SK-N-SH (cell line): ENCODE data around the gene TBC1D2B. TPM values are rescaled to one million over a fixed set of nuclear protein-coding genes. Genes with fewer than 3 reads are reported as not detected.

Source experiments
- CTCF ChIA-PET: fragments of 300-600, 350-600 bp; formaldehyde crosslinking; extraction: SDS; loops from one replicate; lab custom pipeline; 2021; lab: Yijun Ruan, JAX
- POLR2A ChIA-PET: fragments of 350-600 bp; sonication (Branson Sonifier 250); formaldehyde crosslinking; extraction: SDS; loops from one replicate; lab custom pipeline; 2020; ENCODE audit warnings: antibody characterized with exemption, inconsistent platforms; lab: Yijun Ruan, JAX
- DNase-seq: peaks from one replicate; pipeline ENCODE4 v3.0.0; 2012
- H2AFZ ChIP-seq: fragments of 200-600 bp; sonication (generic); 2 replicates; pipeline ENCODE4 v1.8.1; 2016; ENCODE audit warnings: antibody characterized with exemption, mild to moderate bottlenecking, low read depth
- H3F3A ChIP-seq: fragments of 200-600 bp; sonication (generic); replicated peaks from 2 replicates; pipeline ENCODE3; 2016; ENCODE audit warnings: antibody characterized with exemption, mild to moderate bottlenecking; ENCODE audit not compliant: insufficient read depth
- H3K27ac ChIP-seq, 2 experiments: fragments of 200-500 bp in 1 of 2; fragments of 200-600 bp in 1 of 2; sonication (Bioruptor generic) in 1 of 2; sonication (generic), shearing (Covaris generic) in 1 of 2; 2 replicates each; pipeline versions ENCODE4 v1.5.1 to v1.6.1; 2014 to 2016; ENCODE audit warnings: low read depth in 2 of 2, inconsistent platforms in 1 of 2, low read length in 1 of 2, mild to moderate bottlenecking in 1 of 2, mixed read lengths in 1 of 2
- H3K27me3 ChIP-seq: fragments of 200-600 bp; sonication (generic), shearing (Covaris generic); 2 replicates; pipeline ENCODE4 v1.6.1; 2016; ENCODE audit warnings: mixed run types; ENCODE audit not compliant: insufficient read depth
- H3K36me3 ChIP-seq, 2 experiments: fragments of 200-500 bp in 1 of 2; fragments of 200-600 bp in 1 of 2; sonication (Bioruptor generic) in 1 of 2; sonication (generic) in 1 of 2; replicated peaks in 1 of 2; 2 replicates each; pipeline versions ENCODE3 to v1.5.1; 2014 to 2016; ENCODE audit warnings: low read length in 1 of 2, mild to moderate bottlenecking in 1 of 2; ENCODE audit not compliant: insufficient read depth in 2 of 2, control insufficient read depth in 1 of 2
- H3K4me1 ChIP-seq, 2 experiments: fragments of 200-500 bp in 1 of 2; fragments of 200-600 bp in 1 of 2; sonication (Bioruptor generic) in 1 of 2; sonication (generic), shearing (Covaris generic) in 1 of 2; 2 replicates each; pipeline versions ENCODE4 v1.5.1 to v1.6.1; 2014 to 2016; ENCODE audit warnings: low read depth in 1 of 2, low read length in 1 of 2, mixed run types in 1 of 2; ENCODE audit not compliant: insufficient read depth in 2 of 2, control insufficient read depth in 1 of 2
- H3K4me2 ChIP-seq: fragments of 200-600 bp; sonication (generic), shearing (Covaris generic); 2 replicates; pipeline ENCODE4 v1.6.1; 2017; ENCODE audit warnings: mixed run types
- H3K4me3 ChIP-seq, 2 experiments: fragments of 200-500 bp in 1 of 2; fragments of 200-600 bp in 1 of 2; sonication (Bioruptor generic) in 1 of 2; sonication (generic), shearing (Covaris generic) in 1 of 2; 2 replicates each; pipeline versions ENCODE4 v1.5.1 to v1.8.1; 2014 to 2016; ENCODE audit warnings: low read depth in 2 of 2, inconsistent platforms in 1 of 2, low read length in 1 of 2, mild to moderate bottlenecking in 1 of 2, mixed read lengths in 1 of 2, moderate library complexity in 1 of 2
- H3K79me2 ChIP-seq: fragments of 200-600 bp; sonication (generic); 2 replicates; pipeline ENCODE4 v1.8.1; 2017; ENCODE audit warnings: mild to moderate bottlenecking; ENCODE audit not compliant: insufficient read depth
- H3K9ac ChIP-seq: fragments of 200-600 bp; sonication (generic); 2 replicates; pipeline ENCODE4 v1.6.1; 2017; ENCODE audit warnings: mixed run types
- H3K9me2 ChIP-seq: fragments of 200-600 bp; sonication (generic); 2 replicates; pipeline ENCODE4 v1.6.1; 2017; ENCODE audit warnings: mixed run types
- H3K9me3 ChIP-seq: fragments of 200-600 bp; sonication (generic); 2 replicates; pipeline ENCODE4 v1.6.1; 2017; ENCODE audit warnings: mixed run types, mild to moderate bottlenecking, moderate library complexity
- H4K20me1 ChIP-seq: fragments of 200-600 bp; sonication (generic); 2 replicates; pipeline ENCODE4 v1.6.1; 2017; ENCODE audit warnings: mild to moderate bottlenecking, mixed run types; ENCODE audit not compliant: insufficient read depth
- CTCF ChIP-seq: fragments of 200-600 bp; sonication (generic); IDR thresholded peaks from 2 replicates; pipeline ENCODE4 v1.6.1; 2017; ENCODE audit warnings: antibody characterized with exemption, mild to moderate bottlenecking, moderate library complexity
- EP300 ChIP-seq, 2 experiments: IDR thresholded peaks; 2 replicates each; pipeline versions ENCODE4 v1.4.0 to v1.6.1; 2012; ENCODE audit warnings: borderline replicate concordance in 1 of 2, low read depth in 1 of 2, low read length in 1 of 2
- EZH2phosphoT487 ChIP-seq: fragments of 200-600 bp; sonication (generic); IDR thresholded peaks from 2 replicates; pipeline ENCODE4 v1.6.1; 2017; ENCODE audit warnings: low read depth, mixed run types, mild to moderate bottlenecking, antibody characterized with exemption, moderate library complexity, borderline replicate concordance
- GABPA ChIP-seq: IDR thresholded peaks from 2 replicates; pipeline ENCODE4 v1.4.0; 2012; ENCODE audit warnings: low read depth, mild to moderate bottlenecking
- JUND ChIP-seq: IDR thresholded peaks from 2 replicates; pipeline ENCODE4 v1.4.0; 2012
- MAX ChIP-seq: IDR thresholded peaks from 2 replicates; pipeline ENCODE4 v1.4.0; 2012; ENCODE audit warnings: low read depth
- MEF2A ChIP-seq: IDR thresholded peaks from 2 replicates; pipeline ENCODE4 v1.4.0; 2012; ENCODE audit warnings: low read depth, borderline replicate concordance
- MXI1 ChIP-seq: IDR thresholded peaks from 2 replicates; pipeline ENCODE4 v1.6.1; 2012; ENCODE audit warnings: mild to moderate bottlenecking, low read depth, low read length, improper control_type of control experiment
- RXRA ChIP-seq: IDR thresholded peaks from 2 replicates; pipeline ENCODE4 v1.4.0; 2012; ENCODE audit warnings: low read depth, mild to moderate bottlenecking, borderline replicate concordance
- SMC3 ChIP-seq: IDR thresholded peaks from 2 replicates; pipeline ENCODE4 v1.6.1; 2012; ENCODE audit warnings: low read depth, low read length, improper control_type of control experiment
- YY1 ChIP-seq: IDR thresholded peaks from 2 replicates; pipeline ENCODE4 v1.4.0; 2012; ENCODE audit warnings: low read depth, mild to moderate bottlenecking
- WGBS: methylation state at CpG from one replicate; pipeline ENCODE4 v1.1.6; 2017; ENCODE audit warnings: low lambda C conversion rate; 5-methylcytosine and 5-hydroxymethylcytosine counted together
- polyA plus RNA-seq, 3 experiments: library from polyadenylated mRNA; depleted of rRNA; stranded (reverse); fragments of >200 nt; gene quantifications; 2 replicates each; pipeline ENCODE4 v1.2.3, GENCODE V29; 2012
- TF ChIP-seq, protein P1 (sequence below): IDR thresholded peaks from 2 replicates; pipeline ENCODE4 v1.4.0; 2012; ENCODE audit warnings: low read depth, borderline replicate concordance

TBC1D2B gene
- polyA plus RNA-seq, 1 of the 3 experiments (the other 2 are of a cell fraction): 19.0 TPM

DNA sequence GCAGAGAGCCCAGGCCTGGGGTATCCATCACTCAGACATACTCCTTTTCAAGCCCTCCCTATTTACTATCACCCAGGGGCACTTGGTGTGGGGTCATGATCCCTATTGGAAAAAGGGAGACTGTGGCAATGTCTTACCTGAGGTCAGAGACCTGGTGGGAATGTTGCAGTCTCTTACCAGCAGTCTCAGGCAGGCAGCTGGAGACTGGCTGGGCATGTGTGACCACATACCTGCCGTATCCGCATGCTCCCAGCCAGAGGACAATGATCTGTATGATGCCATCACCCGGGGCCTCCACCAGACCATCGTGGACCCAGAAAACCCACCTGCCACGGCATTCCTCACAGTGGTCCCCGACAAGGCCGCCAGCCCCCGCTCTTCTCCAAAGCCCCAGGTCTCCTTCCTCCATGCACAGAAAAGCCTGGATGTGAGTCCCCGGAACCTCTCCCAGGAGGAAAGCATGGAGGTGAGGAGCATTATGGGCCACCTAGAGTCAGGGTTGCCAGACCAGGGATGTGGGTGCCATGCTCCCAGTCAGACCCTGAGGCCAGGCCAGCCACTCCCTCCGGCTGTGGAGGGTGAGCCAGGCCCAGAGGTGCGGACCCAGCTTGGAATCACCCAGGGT, 20.7 kb upstream of the TBC1D2B start:
- H2AFZ ChIP-seq: no peak overlapping the region
- H3F3A ChIP-seq: no peaks in the 10 kb centered on the region
- H3K9me3 ChIP-seq: no peaks in the 10 kb centered on the region
- ChIA-PET CTCF (interaction anchor here (0.6 to 4.2 kb wide), 5 partner anchors 10 to 142 kb away, joined by 3 to 26 read pairs (median 5); no protein-coding TSS in a partner anchor), POLR2A (no interaction called here)
- H3K4me2 ChIP-seq: no peak overlapping the region
- H4K20me1 ChIP-seq: no peaks in the 10 kb centered on the region
- no peak overlapping the region for H3K27ac ChIP-seq
- H3K79me2 ChIP-seq: no peaks in the 10 kb centered on the region
- H3K4me1 ChIP-seq: peaks cover 0 to 11% of the 10 kb centered on the region in 2 experiments; a peak in 2 of 4 replicates
- TF ChIP-seq SMC3 (no peak), MEF2A (no peak), GABPA (no peak), EZH2phosphoT487 (no peak), MXI1 (no peak), CTCF (no peak), RXRA (no peak), JUND (no peak), YY1 (no peak), MAX (no peak)
- TF ChIP-seq, protein P1, sequence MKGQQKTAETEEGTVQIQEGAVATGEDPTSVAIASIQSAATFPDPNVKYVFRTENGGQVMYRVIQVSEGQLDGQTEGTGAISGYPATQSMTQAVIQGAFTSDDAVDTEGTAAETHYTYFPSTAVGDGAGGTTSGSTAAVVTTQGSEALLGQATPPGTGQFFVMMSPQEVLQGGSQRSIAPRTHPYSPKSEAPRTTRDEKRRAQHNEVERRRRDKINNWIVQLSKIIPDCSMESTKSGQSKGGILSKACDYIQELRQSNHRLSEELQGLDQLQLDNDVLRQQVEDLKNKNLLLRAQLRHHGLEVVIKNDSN: no peak
- no peaks in the 10 kb centered on the region for H3K36me3 ChIP-seq
- DNase-seq: no peak
- H3K27me3 ChIP-seq: no peaks in the 10 kb centered on the region
- no peak overlapping the region for H3K4me3 ChIP-seq
- H3K9ac ChIP-seq: no peak overlapping the region
- H3K9me2 ChIP-seq: no peaks in the 10 kb centered on the region
- WGBS: 89% methylated on average over 9 of the region's 11 CpGs

GRCh38 chr15:78097667-78098066, 20.2 kb upstream of the TBC1D2B start:
- no peak overlapping the region for H3K27ac ChIP-seq
- ChIA-PET POLR2A (no interaction called here), CTCF (interaction anchor here (0.6 to 4.2 kb wide), 3 partner anchors 11 to 92 kb away, joined by 3 to 26 read pairs (median 3); no protein-coding TSS in a partner anchor)
- no peaks in the 10 kb centered on the region for H3K9me3 ChIP-seq
- no peak overlapping the region for H3K9ac ChIP-seq
- no peaks in the 10 kb centered on the region for H3K36me3 ChIP-seq
- 90% methylated on average over 8 of the region's 9 CpGs for WGBS
- no peak overlapping the region for H3K4me2 ChIP-seq
- H4K20me1 ChIP-seq: no peaks in the 10 kb centered on the region
- H3K4me3 ChIP-seq: no peak overlapping the region
- TF ChIP-seq EP300 (IDR thresholded peaks at IDR 0.05; ENCODE audit: borderline replicate concordance in 1 of 2, low read depth in 1 of 2, low read length in 1 of 2): no peak
- no peak overlapping the region for H2AFZ ChIP-seq
- no peaks in the 10 kb centered on the region for H3K27me3 ChIP-seq
- no peaks in the 10 kb centered on the region for H3K9me2 ChIP-seq
- no peaks in the 10 kb centered on the region for H3F3A ChIP-seq
- DNase-seq: no peak
- H3K79me2 ChIP-seq: no peaks in the 10 kb centered on the region
- H3K4me1 ChIP-seq: peaks cover 0 to 17% of the 10 kb centered on the region in 2 experiments; a peak in 2 of 4 replicates
